K562 (cell line): Measurements from ENCODE around the gene ODAD3. TPM values are rescaled to one million over a fixed set of nuclear protein-coding genes. Genes with fewer than 3 reads are reported as not detected.

Experiments
- ATAC-seq: fragments of 200-7000 bp; cut with Tn5 transposase; 3 replicates; pipeline ENCODE4 v1.9.1; 2020; ENCODE audit warnings: moderate library complexity
- BruUV-seq: library from RNA; stranded (reverse); fragments of 400-500 nt; replicated peaks from 2 replicates; lab custom pipeline; 2021; lab: Mats Ljungman, UMichigan
- CTCF ChIA-PET: fragments of 300-600 bp; formaldehyde crosslinking; extraction: SDS; loops from one replicate; lab custom pipeline; 2021; ENCODE audit warnings: low intra/inter-chr PET ratio; lab: Yijun Ruan, JAX
- POLR2A ChIA-PET: fragments of 300-600, 350-650 bp; sonication (Branson Sonifier 250); formaldehyde crosslinking; extraction: SDS; loops from one replicate; lab custom pipeline; 2021; ENCODE audit warnings: antibody characterized with exemption, inconsistent platforms; lab: Yijun Ruan, JAX
- DNase-seq, 4 experiments: peaks; one replicate each; pipeline versions ENCODE4 v3.0.0 to v3.0.0-alpha.2; 2011 to 2018; ENCODE audit warnings: low spot score in 3 of 4, mixed read lengths in 3 of 4; ENCODE audit errors: extremely low read depth in 1 of 4
- FAIRE-seq: peaks from 2 replicates; lab custom pipeline; 2011; peaks lifted over from hg19 to GRCh38; lab: Jason Lieb, UNC
- H2AFZ ChIP-seq: 2 replicates; pipeline ENCODE4 v1.6.0; 2011; ENCODE audit warnings: low read depth, low read length, control low read depth, inconsistent platforms
- H3K27ac ChIP-seq: fragments of 200-600 bp; 3 replicates; pipeline ENCODE4 v1.8.0; 2011; ENCODE audit warnings: low read depth, mild to moderate bottlenecking, control low read depth, inconsistent platforms, low read length, moderate library complexity, mixed read lengths; ENCODE audit errors: extremely low read depth
- H3K27me3 ChIP-seq, 2 experiments: fragments of 300-600 bp in 1 of 2; 2 replicates in 1 of 2; 3 replicates in 1 of 2; pipeline versions ENCODE4 v1.6.0 to v1.8.0; 2011; ENCODE audit warnings: inconsistent platforms in 2 of 2, low read length in 2 of 2, mild to moderate bottlenecking in 1 of 2, mixed read lengths in 1 of 2, moderate library complexity in 1 of 2; ENCODE audit not compliant: control insufficient read depth in 2 of 2, insufficient read depth in 2 of 2
- H3K36me3 ChIP-seq: fragments of 300-600 bp; 3 replicates; pipeline ENCODE4 v1.8.0; 2011; ENCODE audit warnings: mild to moderate bottlenecking, low read length, inconsistent platforms; ENCODE audit not compliant: control insufficient read depth, insufficient read depth
- H3K4me1 ChIP-seq, 2 experiments: fragments of 200-600 bp in 1 of 2; replicated peaks in 1 of 2; 2 replicates in 1 of 2; 3 replicates in 1 of 2; pipeline versions ENCODE4 v1.5.1 to v1.8.0; 2011; ENCODE audit warnings: inconsistent platforms in 2 of 2, low read length in 2 of 2, mild to moderate bottlenecking in 1 of 2, mixed read lengths in 1 of 2, moderate library complexity in 1 of 2; ENCODE audit not compliant: control insufficient read depth in 2 of 2, insufficient read depth in 2 of 2
- H3K4me2 ChIP-seq: 2 replicates; pipeline ENCODE4 v1.6.1; 2011; ENCODE audit warnings: low read length, control low read depth, inconsistent platforms, mixed read lengths; ENCODE audit not compliant: insufficient read depth
- H3K4me3 ChIP-seq: fragments of 200-600 bp; sonication (generic), shearing (Covaris generic); 2 replicates; pipeline ENCODE4 v1.5.1; 2016; ENCODE audit warnings: control low read depth, inconsistent platforms
- H3K79me2 ChIP-seq: fragments of 200-600 bp; 3 replicates; pipeline ENCODE4 v1.8.0; 2011; ENCODE audit warnings: low read length, inconsistent platforms; ENCODE audit not compliant: control insufficient read depth, insufficient read depth
- H3K9ac ChIP-seq, 2 experiments: 2 replicates each; pipeline versions ENCODE4 v1.6.0 to v1.6.1; 2011; ENCODE audit warnings: low read depth in 2 of 2, low read length in 2 of 2, control low read depth in 1 of 2, inconsistent platforms in 1 of 2, mild to moderate bottlenecking in 1 of 2, mixed read lengths in 1 of 2; ENCODE audit not compliant: insufficient read depth in 1 of 2
- H3K9me1 ChIP-seq: one replicate; pipeline ENCODE4 v1.6.0; 2011; ENCODE audit warnings: inconsistent platforms, mild to moderate bottlenecking, low read length, moderate library complexity; ENCODE audit not compliant: control insufficient read depth, insufficient read depth
- H3K9me3 ChIP-seq: replicated peaks from 2 replicates; pipeline ENCODE4 v1.5.1; 2011; ENCODE audit warnings: low read depth, low read length, inconsistent platforms; ENCODE audit not compliant: control insufficient read depth, insufficient read depth
- H4K20me1 ChIP-seq: replicated peaks from 2 replicates; pipeline ENCODE4 v1.6.1; 2011; ENCODE audit warnings: low read length, inconsistent platforms, mixed read lengths; ENCODE audit not compliant: control insufficient read depth, insufficient read depth
- DMBX1 ChIP-seq: fragments of 250-450 bp; sonication (Bioruptor Pico); IDR thresholded peaks from 2 replicates; pipeline ENCODE4 v1.8.0; 2022; ENCODE audit warnings: inconsistent platforms, mild to moderate bottlenecking, moderate library complexity, borderline replicate concordance
- ERF ChIP-seq: fragments of 450-650 bp; formaldehyde crosslinking; IDR thresholded peaks from 2 replicates; pipeline ENCODE4 v1.4.0; 2020; ENCODE audit warnings: mild to moderate bottlenecking, mixed read lengths
- L3MBTL2 ChIP-seq: fragments of 450-650 bp; IDR thresholded peaks from 2 replicates; pipeline ENCODE4 v1.6.1; 2016; ENCODE audit warnings: mild to moderate bottlenecking, moderate library complexity
- MAZ ChIP-seq, 2 experiments: fragments of 450-650 bp in 1 of 2; sonication (generic) in 1 of 2; formaldehyde crosslinking; IDR thresholded peaks in 1 of 2; conservative IDR thresholded peaks in 1 of 2; 2 replicates each; pipeline versions ENCODE4 v1.4.0 to v1.5.0; 2020; ENCODE audit warnings: mild to moderate bottlenecking in 1 of 2, missing genetic modification reagents in 1 of 2
- MNT ChIP-seq, 2 experiments: fragments of 450-650 bp; conservative IDR thresholded peaks; 2 replicates each; pipeline ENCODE4 v1.6.1; 2017; ENCODE audit warnings: mild to moderate bottlenecking in 2 of 2, moderate library complexity in 2 of 2
- TAF9B ChIP-seq: fragments of 450-650 bp; IDR thresholded peaks from 2 replicates; pipeline ENCODE4 v1.6.1; 2018; ENCODE audit warnings: mild to moderate bottlenecking; ENCODE audit not compliant: partially characterized antibody
- TCFL5 ChIP-seq: fragments of 250-450 bp; sonication (Bioruptor Pico); conservative IDR thresholded peaks from 2 replicates; pipeline ENCODE4 v1.6.1; 2021; ENCODE audit warnings: mild to moderate bottlenecking, moderate library complexity, matching md5 sums
- TOE1 ChIP-seq, 2 experiments: fragments of 450-650 bp in 1 of 2; sonication (generic) in 1 of 2; formaldehyde crosslinking in 1 of 2; IDR thresholded peaks; 2 replicates each; pipeline versions ENCODE4 v1.7.1 to v1.8.0; 2016 to 2022; ENCODE audit warnings: borderline replicate concordance in 2 of 2, mild to moderate bottlenecking in 2 of 2, antibody characterized with exemption in 1 of 2, inconsistent platforms in 1 of 2, low read depth in 1 of 2, missing genetic modification reagents in 1 of 2, moderate library complexity in 1 of 2
- USF1 ChIP-seq: sonication (generic); formaldehyde crosslinking; IDR thresholded peaks from 2 replicates; pipeline ENCODE4 v1.9.0; 2022; ENCODE audit warnings: mild to moderate bottlenecking, missing genetic modification reagents
- ZNF134 ChIP-seq: fragments of 250-450 bp; sonication (Bioruptor Pico); conservative IDR thresholded peaks from 2 replicates; pipeline ENCODE4 v1.4.0; 2020
- ZNF23 ChIP-seq: fragments of 250-450 bp; sonication (Bioruptor Pico); IDR thresholded peaks from 2 replicates; pipeline ENCODE4 v1.4.0; 2020; ENCODE audit warnings: mild to moderate bottlenecking
- ZNF584 ChIP-seq: fragments of 200-800 bp; sonication (Bioruptor generic); IDR thresholded peaks from 2 replicates; pipeline ENCODE4 v1.6.1; 2016; ENCODE audit warnings: low read depth, mild to moderate bottlenecking, missing genetic modification characterization, missing compliant biosample characterization
- in situ Hi-C: fragments of 300-500 bp; cut with MboI; formaldehyde crosslinking; loops from 4 replicates; pipeline ENCODE4 v1.15.0; 2018; ENCODE audit warnings: inconsistent platforms, mixed read lengths
- intact Hi-C: fragments of 100-400 bp; cut with micrococcal nuclease; formaldehyde crosslinking; loops from 2 replicates; pipeline ENCODE4 v1.14.2; 2022
- polyA plus RNA-seq, 8 experiments: library from polyadenylated mRNA; depleted of rRNA in 4 of 8; stranded (reverse) in 5 of 8; unstranded in 3 of 8; fragments of >200 nt; fragmentation: Nextera tagmentation in 2 of 8; fragmentation: Illumina TruSeq in 1 of 8; extraction: Ambion mirVana in 2 of 8; extraction: Trizol in 1 of 8; gene quantifications; 2 replicates each; pipeline versions ENCODE4 v1.2.1 to v1.2.3, GENCODE V29; 2011 to 2014; ENCODE audit warnings: inconsistent platforms in 1 of 8, missing spikeins in 1 of 8
- total RNA-seq, 7 experiments: library from RNA; depleted of rRNA in 6 of 7; stranded (reverse); fragments of >200 nt in 6 of 7; fragmentation: Illumina TruSeq in 2 of 7; extraction: Trizol in 2 of 7; gene quantifications; 2 replicates each; pipeline versions ENCODE4 v1.2.1 to v1.2.3, GENCODE V29; 2011 to 2021; ENCODE audit warnings: low replicate concordance in 1 of 7
- TF ChIP-seq, protein P1 (sequence below): fragments of 250-450 bp; sonication (Bioruptor Pico); IDR thresholded peaks from 2 replicates; pipeline ENCODE4 v1.8.0; 2022; ENCODE audit warnings: moderate library complexity, mild to moderate bottlenecking, inconsistent platforms

The ODAD3 gene
- total and polyA plus RNA-seq, 9 of the 15 experiments (the other 6 are each of a cell fraction or from before 2014, with no cell fraction given): 0.07 to 0.72 (median 0.14) TPM; not detected in 2

DNA sequence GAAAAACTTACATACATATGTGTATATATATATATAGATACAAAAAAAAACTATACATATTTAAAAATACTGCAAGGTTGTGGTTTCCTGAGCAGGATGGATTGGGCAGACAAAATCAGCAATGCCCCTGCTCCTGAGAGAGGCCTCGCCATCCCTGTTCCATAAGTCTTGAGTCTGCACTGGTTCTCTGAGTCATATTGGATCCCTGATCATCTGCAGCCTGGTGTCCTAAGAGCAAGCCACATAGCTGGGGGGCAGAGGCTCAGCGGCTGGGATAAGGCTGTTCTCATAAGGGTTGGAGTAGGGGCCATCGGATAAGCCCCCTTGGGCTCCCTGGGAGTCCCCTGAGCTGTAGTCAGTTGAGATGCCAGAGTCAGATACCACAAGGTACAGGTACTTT lies 57.2 kb downstream of the ODAD3 start (continued):
- no peak for TF ChIP-seq TCFL5 (CRISPR knock-in tag)
- TF ChIP-seq TAF9B: no peak

GRCh38 chr19:11377237-11377636 lies 57.7 kb downstream of the ODAD3 start:
- Histone ChIP-seq H3K4me3 (no peak overlapping the region), H3K4me1 (peaks cover 22 to 48% of the 10 kb centered on the region in 2 experiments), H3K9ac (peak overlapping the region in 1 of 2 experiments; percentile 22; a peak in 1 of 4 replicates), H3K9me1 (peaks cover 3% of the 10 kb centered on the region), H2AFZ (peak overlapping the region; percentile 68), H3K27me3 (no peaks in the 10 kb centered on the region), H3K36me3 (peaks cover 44% of the 10 kb centered on the region), H3K27ac (peak overlapping the region; percentile 65), H3K4me2 (peak overlapping the region; percentile 12; the same call in 1 of the 2 replicates), H4K20me1 (peaks cover 11% of the 10 kb centered on the region), H3K79me2 (peaks cover 24% of the 10 kb centered on the region; the same call in 2 of the 3 replicates), H3K9me3 (no peaks in the 10 kb centered on the region)
- FAIRE-seq (peak; percentile 68), ATAC-seq (no peak), DNase-seq (peak; percentile 43 to 57 (median 48))
- no TSS peak for BruUV-seq
- in situ Hi-C loops (loop anchor here (5.0 kb wide), 1 partner anchor 80 kb away; the partner anchor contains the start of gene TSPAN16), intact Hi-C loops (no loop called here)
- ChIA-PET POLR2A (interaction anchor here (0.6 to 1.9 kb wide), 5 partner anchors 51 to 1776 kb away, joined by 3 to 6 read pairs (median 3); partner anchors contain the start of genes ODAD3 and PRKCSH), CTCF (interaction anchor here (0.7 kb wide), 1 partner anchor 67 kb away, joined by 3 read pairs; no protein-coding TSS in a partner anchor)
- TF ChIP-seq DMBX1 (CRISPR knock-in tag) (peak; percentile 41; the same call in 1 of the 2 replicates), L3MBTL2 (peak; percentile 46; the same call in 1 of the 2 replicates), ZNF134 (CRISPR knock-in tag) (0 out of 2 replicates have a peak, but pooled peaks have one; percentile 14), TOE1 (IDR thresholded peaks at IDR 0.05; ENCODE audit: borderline replicate concordance) (peak; percentile 96), TOE1 (CRISPR knock-in tag; IDR thresholded peaks at IDR 0.05; ENCODE audit: borderline replicate concordance, low read depth) (no peak), USF1 (CRISPR knock-in tag) (peak; percentile 92), MAZ (CRISPR knock-in tag; conservative IDR thresholded peaks at IDR 0.05 in 1 of 2, IDR thresholded peaks at IDR 0.05 in 1 of 2) (peak in 1 of 2 experiments; percentile 26; a peak in 1 of 4 replicates), ZNF584 (CRISPR knock-in tag) (peak; percentile 72; the same call in 1 of the 2 replicates), MNT (conservative IDR thresholded peaks at IDR 0.05) (no peak), ERF (CRISPR knock-in tag) (peak; percentile 22; the same call in 1 of the 2 replicates), ZNF23 (CRISPR knock-in tag) (0 out of 2 replicates have a peak, but pooled peaks have one; percentile 18)
- TF ChIP-seq, protein P1, sequence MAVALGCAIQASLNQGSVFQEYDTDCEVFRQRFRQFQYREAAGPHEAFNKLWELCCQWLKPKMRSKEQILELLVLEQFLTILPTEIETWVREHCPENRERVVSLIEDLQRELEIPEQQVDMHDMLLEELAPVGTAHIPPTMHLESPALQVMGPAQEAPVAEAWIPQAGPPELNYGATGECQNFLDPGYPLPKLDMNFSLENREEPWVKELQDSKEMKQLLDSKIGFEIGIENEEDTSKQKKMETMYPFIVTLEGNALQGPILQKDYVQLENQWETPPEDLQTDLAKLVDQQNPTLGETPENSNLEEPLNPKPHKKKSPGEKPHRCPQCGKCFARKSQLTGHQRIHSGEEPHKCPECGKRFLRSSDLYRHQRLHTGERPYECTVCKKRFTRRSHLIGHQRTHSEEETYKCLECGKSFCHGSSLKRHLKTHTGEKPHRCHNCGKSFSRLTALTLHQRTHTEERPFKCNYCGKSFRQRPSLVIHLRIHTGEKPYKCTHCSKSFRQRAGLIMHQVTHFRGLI (CRISPR knock-in tag): 0 out of 2 replicates have a peak, but pooled peaks have one; percentile 41
